ENCODE data around the gene INTS15. TPM values are rescaled to one million over a fixed set of nuclear protein-coding genes. Genes with fewer than 3 reads are reported as not detected.

INTS15 gene
- total and polyA plus RNA-seq, 3 donors from 2014 or later = 23.6 to 41.5 (median 31.5) TPM

DNA sequence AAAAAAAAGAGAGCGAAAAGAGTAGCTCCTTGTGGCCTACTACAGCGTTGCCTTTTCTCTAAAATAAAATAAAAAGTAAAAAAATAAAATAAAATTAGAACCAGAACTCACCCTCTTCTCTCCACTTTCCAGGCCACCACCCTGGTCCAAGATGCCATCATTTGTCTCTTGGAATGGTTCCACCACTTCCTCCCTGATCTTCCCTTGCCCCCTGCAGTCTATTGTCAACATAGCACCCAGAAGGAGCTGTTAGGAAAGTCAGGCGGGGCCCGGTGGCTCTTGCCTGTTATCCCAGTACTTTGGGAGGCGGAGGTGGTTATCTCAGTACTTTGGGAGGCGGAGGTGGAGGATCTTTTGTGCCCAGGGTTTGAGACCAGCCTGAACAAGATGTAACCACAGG is 31.0 kb upstream of the INTS15 start:
- Histone ChIP-seq H3K27ac (no peak overlapping the region), H3K27me3 (no peaks in the 10 kb centered on the region), H3K4me3 (no peak overlapping the region), H3K9me3 (no peaks in the 10 kb centered on the region), H3K4me1 (no peaks in the 10 kb centered on the region), H3K36me3 (ENCODE audit: low read depth, missing control alignments) (no peaks in the 10 kb centered on the region)
- 60 to 67% methylated on average over 6 of the region's 6 CpGs for WGBS, 2 donors
- intact Hi-C loops (cut with DNase I; ENCODE audit: low total_unique reads) = no loop called here
- no peak for TF ChIP-seq POLR2A (IDR thresholded peaks at IDR 0.05)
- TF ChIP-seq, protein P1, sequence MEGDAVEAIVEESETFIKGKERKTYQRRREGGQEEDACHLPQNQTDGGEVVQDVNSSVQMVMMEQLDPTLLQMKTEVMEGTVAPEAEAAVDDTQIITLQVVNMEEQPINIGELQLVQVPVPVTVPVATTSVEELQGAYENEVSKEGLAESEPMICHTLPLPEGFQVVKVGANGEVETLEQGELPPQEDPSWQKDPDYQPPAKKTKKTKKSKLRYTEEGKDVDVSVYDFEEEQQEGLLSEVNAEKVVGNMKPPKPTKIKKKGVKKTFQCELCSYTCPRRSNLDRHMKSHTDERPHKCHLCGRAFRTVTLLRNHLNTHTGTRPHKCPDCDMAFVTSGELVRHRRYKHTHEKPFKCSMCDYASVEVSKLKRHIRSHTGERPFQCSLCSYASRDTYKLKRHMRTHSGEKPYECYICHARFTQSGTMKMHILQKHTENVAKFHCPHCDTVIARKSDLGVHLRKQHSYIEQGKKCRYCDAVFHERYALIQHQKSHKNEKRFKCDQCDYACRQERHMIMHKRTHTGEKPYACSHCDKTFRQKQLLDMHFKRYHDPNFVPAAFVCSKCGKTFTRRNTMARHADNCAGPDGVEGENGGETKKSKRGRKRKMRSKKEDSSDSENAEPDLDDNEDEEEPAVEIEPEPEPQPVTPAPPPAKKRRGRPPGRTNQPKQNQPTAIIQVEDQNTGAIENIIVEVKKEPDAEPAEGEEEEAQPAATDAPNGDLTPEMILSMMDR (IDR thresholded peaks at IDR 0.05) = peak in 1 of 3 experiments; percentile 32
- peak; percentile 65 for DNase-seq

DNA sequence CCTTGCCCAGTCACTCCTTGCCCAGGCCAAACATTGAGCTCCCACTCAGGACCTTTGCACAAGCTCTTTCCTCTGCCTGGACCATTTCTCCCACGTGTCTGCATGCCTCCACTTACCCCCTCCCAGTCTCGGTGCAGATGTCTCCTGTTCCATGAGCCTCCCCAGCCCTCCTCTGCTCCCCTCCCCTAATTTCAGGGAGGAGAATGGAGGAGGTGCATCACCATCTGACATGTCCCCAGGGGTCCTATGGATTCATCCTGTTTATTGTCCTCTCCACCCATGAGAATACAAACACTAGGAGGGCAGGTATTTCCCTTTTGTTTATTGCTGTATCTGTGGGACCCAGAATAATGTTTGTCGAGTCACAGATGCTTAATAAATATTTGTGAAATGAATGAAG is 29.9 kb upstream of the INTS15 start:
- Histone ChIP-seq H3K27ac (no peak overlapping the region), H3K36me3 (ENCODE audit: low read depth, missing control alignments) (no peaks in the 10 kb centered on the region), H3K4me3 (no peak overlapping the region), H3K27me3 (no peaks in the 10 kb centered on the region), H3K9me3 (no peaks in the 10 kb centered on the region), H3K4me1 (no peaks in the 10 kb centered on the region)
- intact Hi-C loops (cut with DNase I; ENCODE audit: low total_unique reads) = no loop called here
- WGBS, 2 donors = 45 to 48% methylated on average over 3 of the region's 3 CpGs
- DNase-seq = no peak
- TF ChIP-seq, protein P1 (IDR thresholded peaks at IDR 0.05) = no peak
- no peak for TF ChIP-seq POLR2A (IDR thresholded peaks at IDR 0.05)

DNA sequence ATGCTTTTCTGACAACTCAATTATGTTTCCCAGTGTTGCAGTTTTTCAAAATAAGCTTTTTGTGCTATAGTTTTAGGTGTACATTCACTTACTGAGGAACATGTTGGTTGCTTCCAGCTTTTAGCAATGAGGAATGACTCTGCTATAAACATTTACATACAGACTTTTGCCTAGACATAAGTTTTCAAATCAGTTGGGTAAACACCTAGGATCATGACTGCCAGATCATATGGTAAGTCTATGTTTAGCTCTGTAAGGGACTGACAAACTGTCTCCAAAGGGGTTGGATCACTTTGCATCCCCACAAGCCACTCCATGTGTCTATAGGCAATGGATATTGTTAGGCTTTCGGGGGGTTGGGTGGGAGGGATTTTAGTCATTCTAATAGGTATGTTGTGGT is 27.7 kb upstream of the INTS15 start:
- no peak overlapping the region for H3K4me3 ChIP-seq
- TF ChIP-seq POLR2A (IDR thresholded peaks at IDR 0.05) = no peak
- TF ChIP-seq, protein P1 (IDR thresholded peaks at IDR 0.05) = no peak
- no peak overlapping the region for H3K27ac ChIP-seq
- intact Hi-C loops (cut with DNase I; ENCODE audit: low total_unique reads) = no loop called here
- H3K27me3 ChIP-seq = no peaks in the 10 kb centered on the region
- H3K4me1 ChIP-seq = no peaks in the 10 kb centered on the region
- H3K36me3 ChIP-seq (ENCODE audit: low read depth, missing control alignments) = no peaks in the 10 kb centered on the region
- no peak for DNase-seq
- 88 to 90% methylated on average over 1 of the region's 1 CpG for WGBS, 2 donors
- H3K9me3 ChIP-seq = no peaks in the 10 kb centered on the region

DNA sequence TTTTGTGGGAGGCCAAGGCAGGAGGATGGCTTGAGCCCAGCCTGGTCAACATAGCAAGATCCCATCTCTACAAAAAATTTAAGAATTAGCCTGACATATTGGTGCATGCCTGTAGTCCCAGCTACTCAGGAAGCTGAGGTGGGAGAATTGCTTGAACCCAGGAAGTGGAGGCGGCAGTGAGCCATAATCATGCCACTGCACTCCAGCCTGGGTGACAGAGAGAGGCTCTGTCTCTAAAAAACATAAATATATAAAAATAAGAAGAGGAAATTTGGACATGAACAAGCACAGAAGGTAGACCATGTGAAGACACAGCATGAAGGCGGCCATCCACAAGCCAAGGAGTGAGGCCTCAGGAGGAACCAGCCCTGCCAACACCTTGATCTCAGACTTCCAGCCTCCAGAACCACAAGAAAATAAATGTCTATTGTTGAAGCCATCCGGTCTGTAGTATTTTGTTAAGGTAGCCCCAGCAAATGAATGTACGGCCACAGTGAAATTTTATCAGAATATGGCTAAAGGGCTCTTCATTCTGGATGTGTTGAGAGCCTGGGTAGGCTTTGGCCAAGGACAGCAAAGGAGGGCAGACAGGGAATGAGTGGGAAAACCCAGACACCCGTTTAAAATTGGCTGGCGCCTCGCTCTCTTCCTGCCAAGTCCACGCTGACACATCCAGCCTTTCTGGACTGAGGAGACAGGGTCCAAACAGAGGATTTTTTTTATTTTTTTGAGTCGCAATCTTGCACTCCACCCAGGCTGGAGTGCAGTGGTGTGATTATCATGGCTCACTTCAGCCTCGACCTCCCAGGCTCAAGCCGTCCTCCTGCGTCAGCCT is 25.7 kb upstream of the INTS15 start:
- H3K36me3 ChIP-seq (ENCODE audit: low read depth, missing control alignments) = no peaks in the 10 kb centered on the region
- H3K27me3 ChIP-seq = no peaks in the 10 kb centered on the region
- no peak overlapping the region for H3K4me3 ChIP-seq
- H3K9me3 ChIP-seq = no peaks in the 10 kb centered on the region
- no peaks in the 10 kb centered on the region for H3K4me1 ChIP-seq
- TF ChIP-seq, protein P1 (IDR thresholded peaks at IDR 0.05) = no peak
- TF ChIP-seq POLR2A (IDR thresholded peaks at IDR 0.05) = no peak
- intact Hi-C loops (cut with DNase I; ENCODE audit: low total_unique reads) = no loop called here
- WGBS, 2 donors = 86 to 91% methylated on average over 12 of the region's 12 CpGs
- no peak for DNase-seq
- H3K27ac ChIP-seq = no peak overlapping the region

DNA sequence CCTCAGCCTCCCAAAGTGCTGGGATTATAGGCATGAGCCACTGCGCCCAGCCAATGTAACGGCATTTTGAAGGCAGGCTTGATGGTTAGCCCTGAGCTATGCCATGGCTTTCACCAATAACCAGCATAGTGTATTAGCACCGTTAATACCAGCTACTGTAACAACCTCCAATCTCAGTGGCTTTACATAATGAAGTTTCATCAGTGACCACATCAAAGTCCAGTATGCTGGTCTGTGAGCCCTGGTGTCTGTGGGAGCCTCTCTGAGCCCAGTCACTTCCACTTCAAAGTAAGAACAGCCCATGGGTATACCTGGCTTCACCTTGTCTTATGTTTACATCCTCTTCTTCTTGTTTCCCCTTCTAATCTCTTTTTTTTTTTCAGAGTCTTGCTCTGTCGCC is 24.2 kb upstream of the INTS15 start:
- H3K27ac ChIP-seq = no peak overlapping the region
- TF ChIP-seq, protein P1 (IDR thresholded peaks at IDR 0.05) = no peak
- intact Hi-C loops (cut with DNase I; ENCODE audit: low total_unique reads) = no loop called here
- no peaks in the 10 kb centered on the region for H3K36me3 ChIP-seq (ENCODE audit: low read depth, missing control alignments)
- DNase-seq = no peak
- 88 to 90% methylated on average over 4 of the region's 4 CpGs for WGBS, 2 donors
- H3K9me3 ChIP-seq = no peaks in the 10 kb centered on the region
- no peak overlapping the region for H3K4me3 ChIP-seq
- H3K4me1 ChIP-seq = no peaks in the 10 kb centered on the region
- H3K27me3 ChIP-seq = no peaks in the 10 kb centered on the region
